Cardiac muscle cell (in vitro differentiated cells and primary cell): Measurements from ENCODE around the gene KIF12. TPM values are rescaled to one million over a fixed set of nuclear protein-coding genes. Genes with fewer than 3 reads are reported as not detected.

Experiments used
- DNase-seq, 2 donors: peaks; one replicate each; pipeline versions ENCODE4 v3.0.0 to v3.0.0-alpha.2; 2010 to 2017; ENCODE audit warnings: low read depth in 1 of 2, low spot score in 1 of 2
- H3K27ac ChIP-seq: fragments of 200-600 bp; sonication (generic); 2 replicates; pipeline ENCODE4 v1.5.1; 2016
- H3K27me3 ChIP-seq: fragments of 200-600 bp; sonication (generic); 2 replicates; pipeline ENCODE4 v1.6.0; 2016; ENCODE audit warnings: control low read depth
- H3K36me3 ChIP-seq: fragments of 200-600 bp; sonication (generic); 2 replicates; pipeline ENCODE4 v1.5.1; 2016; ENCODE audit warnings: control low read depth
- H3K4me1 ChIP-seq: fragments of 200-600 bp; sonication (generic); 2 replicates; pipeline ENCODE4 v1.8.1; 2017; ENCODE audit warnings: low read depth, mild to moderate bottlenecking, mixed run types
- H3K4me3 ChIP-seq: fragments of 200-600 bp; sonication (generic); 2 replicates; pipeline ENCODE4 v1.5.1; 2016; ENCODE audit warnings: mild to moderate bottlenecking
- H3K9me3 ChIP-seq: fragments of 200-600 bp; sonication (generic); 2 replicates; pipeline ENCODE4 v1.5.1; 2017; ENCODE audit warnings: low read depth, mild to moderate bottlenecking, control low read depth
- polyA plus RNA-seq: library from polyadenylated mRNA; unstranded; fragments of >200 nt; fragmentation: Nextera tagmentation; extraction: Ambion mirVana; gene quantifications from 2 replicates; pipeline ENCODE4 v1.2.1, GENCODE V29; 2016
- total RNA-seq: library from RNA; depleted of rRNA; stranded (reverse); fragments of >200 nt; gene quantifications from 2 replicates; pipeline ENCODE4 v1.2.3, GENCODE V29; 2016
- TF ChIP-seq, protein P1 (sequence below): IDR thresholded peaks from 2 replicates; pipeline ENCODE4 v1.5.1; 2012; ENCODE audit warnings: low read depth, mild to moderate bottlenecking, low read length

KIF12 gene
- total and polyA plus RNA-seq, 2 experiments from 2014 or later = 0.64 to 1.1 TPM

- H3K36me3 ChIP-seq = no peaks in the 10 kb centered on the region
- no peaks in the 10 kb centered on the region for H3K4me1 ChIP-seq
- no peaks in the 10 kb centered on the region for H3K9me3 ChIP-seq
- peak in 1 of 2 donors; percentile 77 for DNase-seq
- peaks cover 45% of the 10 kb centered on the region for H3K27me3 ChIP-seq
- no peak overlapping the region for H3K27ac ChIP-seq
- H3K4me3 ChIP-seq = peak overlapping the region; percentile 38
- TF ChIP-seq, protein P1, sequence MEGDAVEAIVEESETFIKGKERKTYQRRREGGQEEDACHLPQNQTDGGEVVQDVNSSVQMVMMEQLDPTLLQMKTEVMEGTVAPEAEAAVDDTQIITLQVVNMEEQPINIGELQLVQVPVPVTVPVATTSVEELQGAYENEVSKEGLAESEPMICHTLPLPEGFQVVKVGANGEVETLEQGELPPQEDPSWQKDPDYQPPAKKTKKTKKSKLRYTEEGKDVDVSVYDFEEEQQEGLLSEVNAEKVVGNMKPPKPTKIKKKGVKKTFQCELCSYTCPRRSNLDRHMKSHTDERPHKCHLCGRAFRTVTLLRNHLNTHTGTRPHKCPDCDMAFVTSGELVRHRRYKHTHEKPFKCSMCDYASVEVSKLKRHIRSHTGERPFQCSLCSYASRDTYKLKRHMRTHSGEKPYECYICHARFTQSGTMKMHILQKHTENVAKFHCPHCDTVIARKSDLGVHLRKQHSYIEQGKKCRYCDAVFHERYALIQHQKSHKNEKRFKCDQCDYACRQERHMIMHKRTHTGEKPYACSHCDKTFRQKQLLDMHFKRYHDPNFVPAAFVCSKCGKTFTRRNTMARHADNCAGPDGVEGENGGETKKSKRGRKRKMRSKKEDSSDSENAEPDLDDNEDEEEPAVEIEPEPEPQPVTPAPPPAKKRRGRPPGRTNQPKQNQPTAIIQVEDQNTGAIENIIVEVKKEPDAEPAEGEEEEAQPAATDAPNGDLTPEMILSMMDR = no peak
Measured at GRCh38 chr9:114098021-114098935, 814 bp downstream of the KIF12 start.

- TF ChIP-seq, protein P1 = no peak
- Histone ChIP-seq H3K36me3 (no peaks in the 10 kb centered on the region), H3K27me3 (peaks cover 45% of the 10 kb centered on the region), H3K27ac (no peak overlapping the region), H3K4me3 (peak overlapping the region; percentile 38), H3K4me1 (no peaks in the 10 kb centered on the region), H3K9me3 (no peaks in the 10 kb centered on the region)
- DNase-seq = peak in 1 of 2 donors; percentile 58
Measured at GRCh38 chr9:114097613-114098020, 1.5 kb downstream of the KIF12 start.

- no peak overlapping the region for H3K4me3 ChIP-seq
- H3K27me3 ChIP-seq = peaks cover 45% of the 10 kb centered on the region
- no peaks in the 10 kb centered on the region for H3K9me3 ChIP-seq
- no peak for DNase-seq
- no peaks in the 10 kb centered on the region for H3K36me3 ChIP-seq
- no peaks in the 10 kb centered on the region for H3K4me1 ChIP-seq
- no peak overlapping the region for H3K27ac ChIP-seq
- TF ChIP-seq, protein P1 = no peak
Measured at GRCh38 chr9:114096866-114097612, 2.1 kb downstream of the KIF12 start.

- no peaks in the 10 kb centered on the region for H3K4me1 ChIP-seq
- no peak for DNase-seq
- TF ChIP-seq, protein P1 = peak; percentile 22
- no peaks in the 10 kb centered on the region for H3K9me3 ChIP-seq
- no peak overlapping the region for H3K4me3 ChIP-seq
- no peaks in the 10 kb centered on the region for H3K36me3 ChIP-seq
- H3K27me3 ChIP-seq = peaks cover 41% of the 10 kb centered on the region
- H3K27ac ChIP-seq = no peak overlapping the region
Measured at GRCh38 chr9:114096041-114096511, 3.0 kb downstream of the KIF12 start.

DNA sequence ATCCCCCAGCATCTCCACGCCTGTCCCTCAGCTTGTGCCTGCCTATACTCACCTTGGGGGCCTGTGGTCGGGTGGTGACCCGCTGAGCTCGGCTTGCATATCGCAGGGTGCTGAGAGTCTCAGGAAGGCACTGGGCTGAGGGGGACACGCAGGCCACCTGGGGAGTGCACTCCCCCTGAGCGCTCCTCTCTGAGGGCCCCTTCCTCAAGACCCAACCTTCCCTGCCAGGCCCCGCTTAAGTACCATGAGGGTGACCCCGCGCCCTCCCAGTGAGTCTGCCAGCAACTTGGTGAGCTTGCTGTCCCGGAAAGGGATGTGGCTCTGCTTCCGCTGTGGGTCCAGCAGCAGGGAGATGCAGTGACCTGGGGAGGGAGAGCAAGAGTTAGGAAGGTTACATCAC lies 4.1 kb downstream of the KIF12 start:
- H3K27ac ChIP-seq = no peak overlapping the region
- no peak for DNase-seq
- H3K9me3 ChIP-seq = no peaks in the 10 kb centered on the region
- H3K4me1 ChIP-seq = no peaks in the 10 kb centered on the region
- H3K36me3 ChIP-seq = no peaks in the 10 kb centered on the region
- TF ChIP-seq, protein P1 = no peak
- peaks cover 31% of the 10 kb centered on the region for H3K27me3 ChIP-seq
- no peak overlapping the region for H3K4me3 ChIP-seq
